ENCODE data around the gene CLPTM1L.

CLPTM1L gene

DNA sequence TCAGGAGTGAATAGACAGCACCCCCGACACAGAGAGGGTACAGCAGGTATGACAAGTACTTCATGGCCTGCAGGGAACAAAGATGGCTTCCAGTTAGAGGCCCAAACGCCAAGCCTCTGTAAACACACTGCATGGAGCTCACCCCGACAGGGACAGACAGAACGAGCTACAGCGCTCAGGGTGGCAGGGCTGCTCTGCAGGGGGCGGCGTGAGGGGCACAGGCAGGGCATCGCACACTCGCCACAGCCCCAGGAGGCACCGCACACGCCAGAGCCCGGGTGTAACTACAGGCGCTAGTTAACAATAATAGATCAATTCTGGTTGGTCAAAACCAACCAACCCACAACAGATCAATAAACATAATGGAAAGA is 21.1 kb downstream of the CLPTM1L start:
- no peak overlapping the region for H3K4me2 ChIP-seq (ENCODE audit: low read length, poor library complexity, severe bottlenecking)
- no peak for DNase-seq
- no peak overlapping the region for H3K23ac ChIP-seq (ENCODE audit: low read length in 2 of 2)
- no peaks in the 10 kb centered on the region for H3K27me3 ChIP-seq (ENCODE audit: control insufficient read depth in 1 of 2, insufficient read depth in 1 of 2, low read length in 2 of 2)
- no peak overlapping the region for H3K14ac ChIP-seq (ENCODE audit: low read length in 2 of 2)
- H2BK12ac ChIP-seq (ENCODE audit: low read length in 2 of 2): no peak overlapping the region
- peaks cover 62 to 73% of the 10 kb centered on the region in 2 experiments for H3K36me3 ChIP-seq (ENCODE audit: control insufficient read depth in 1 of 2, insufficient read depth in 2 of 2, low read depth in 1 of 2, low read length in 2 of 2)
- no peak overlapping the region for H3K18ac ChIP-seq (ENCODE audit: low read depth in 1 of 2, low read length in 2 of 2)
- peaks cover 6% of the 10 kb centered on the region for H3K4me1 ChIP-seq (ENCODE audit: control insufficient read depth, insufficient read depth, low read depth, low read length)
- no peak overlapping the region for H2BK120ac ChIP-seq (ENCODE audit: low read depth, low read length)
- H2AFZ ChIP-seq (ENCODE audit: low read depth, low read length): no peak overlapping the region
- no peak overlapping the region for H3K4ac ChIP-seq (ENCODE audit: low read depth in 1 of 2, low read length in 2 of 2)
- H2BK15ac ChIP-seq (ENCODE audit: low read depth, poor library complexity, severe bottlenecking): no peak overlapping the region
- no peak overlapping the region for H3K4me3 ChIP-seq (ENCODE audit: insufficient read depth in 1 of 2, low read depth in 1 of 2, low read length in 2 of 2)
- H3K9me3 ChIP-seq (ENCODE audit: control insufficient read depth, low read length): no peaks in the 10 kb centered on the region
- peaks cover 29% of the 10 kb centered on the region for H3K79me1 ChIP-seq (replicated peaks; ENCODE audit: low read length, poor library complexity, severe bottlenecking)
- no peak overlapping the region for H4K91ac ChIP-seq (ENCODE audit: low read length)
- WGBS: 97% methylated on average over 13 of the region's 13 CpGs
- no peak overlapping the region for H4K8ac ChIP-seq (ENCODE audit: low read length)
- H3K9ac ChIP-seq (ENCODE audit: low read length): no peak overlapping the region
- H2AK5ac ChIP-seq (ENCODE audit: low read length, severe bottlenecking): no peak overlapping the region
- H2BK5ac ChIP-seq (ENCODE audit: low read depth, low read length, poor library complexity, severe bottlenecking): no peak overlapping the region
- no peak overlapping the region for H3K27ac ChIP-seq (ENCODE audit: low read length, poor library complexity, severe bottlenecking)

DNA sequence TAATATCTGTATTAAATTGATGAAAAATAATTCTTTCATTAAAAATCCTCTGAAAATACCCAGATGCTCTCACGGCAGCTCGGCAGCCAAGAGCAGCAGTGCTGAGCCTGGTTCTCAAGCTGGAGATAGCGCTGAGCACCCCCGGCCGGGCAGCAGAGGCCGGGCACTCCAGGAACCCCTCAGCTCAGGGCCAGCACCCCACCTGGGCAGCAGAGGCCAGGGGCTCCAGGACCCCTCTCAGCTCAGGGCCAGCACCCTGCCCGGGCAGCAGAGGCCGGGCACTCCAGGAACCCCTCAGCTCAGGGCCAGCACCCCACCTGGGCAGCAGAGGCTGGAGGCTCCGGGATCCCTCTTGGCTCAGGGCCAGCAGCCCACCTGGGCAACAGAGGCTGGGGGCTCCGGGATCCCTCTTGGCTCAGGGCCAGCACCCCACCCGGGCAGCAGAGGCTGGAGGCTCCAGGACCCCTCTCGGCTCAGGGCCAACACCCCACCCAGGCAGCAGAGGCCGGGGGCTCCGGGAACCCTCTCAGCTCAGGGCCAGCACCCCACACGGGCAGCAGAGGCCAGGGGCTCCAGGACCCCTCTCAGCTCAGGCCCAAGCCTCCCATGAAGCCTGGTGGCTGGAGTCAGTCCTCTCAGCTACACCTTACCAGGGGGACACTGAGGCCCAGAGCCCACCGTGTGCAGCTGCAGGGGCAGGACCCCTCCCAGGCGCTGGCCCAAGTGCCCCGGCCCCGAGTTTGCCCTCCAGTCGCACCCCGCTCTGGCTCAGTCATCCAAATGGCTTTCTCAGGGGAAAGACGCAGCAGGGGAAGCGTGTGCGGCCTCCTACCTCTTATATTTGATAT is 21.7 kb downstream of the CLPTM1L start:
- Histone ChIP-seq H3K18ac (ENCODE audit: low read depth in 1 of 2, low read length in 2 of 2) (no peak overlapping the region), H3K36me3 (ENCODE audit: control insufficient read depth in 1 of 2, insufficient read depth in 2 of 2, low read depth in 1 of 2, low read length in 2 of 2) (peaks cover 68 to 78% of the 10 kb centered on the region in 2 experiments), H3K4ac (ENCODE audit: low read depth in 1 of 2, low read length in 2 of 2) (no peak overlapping the region), H3K14ac (ENCODE audit: low read length in 2 of 2) (no peak overlapping the region), H2BK15ac (ENCODE audit: low read depth, poor library complexity, severe bottlenecking) (no peak overlapping the region), H2AK5ac (ENCODE audit: low read length, severe bottlenecking) (no peak overlapping the region), H2BK120ac (ENCODE audit: low read depth, low read length) (no peak overlapping the region), H3K27me3 (ENCODE audit: control insufficient read depth in 1 of 2, insufficient read depth in 1 of 2, low read length in 2 of 2) (no peaks in the 10 kb centered on the region), H3K79me1 (replicated peaks; ENCODE audit: low read length, poor library complexity, severe bottlenecking) (peaks cover 31% of the 10 kb centered on the region), H3K4me3 (ENCODE audit: insufficient read depth in 1 of 2, low read depth in 1 of 2, low read length in 2 of 2) (no peak overlapping the region), H3K23ac (ENCODE audit: low read length in 2 of 2) (no peak overlapping the region), H4K8ac (ENCODE audit: low read length) (no peak overlapping the region), H2BK12ac (ENCODE audit: low read length in 2 of 2) (no peak overlapping the region), H3K9me3 (ENCODE audit: control insufficient read depth, low read length) (no peaks in the 10 kb centered on the region), H3K4me2 (ENCODE audit: low read length, poor library complexity, severe bottlenecking) (no peak overlapping the region), H4K91ac (ENCODE audit: low read length) (no peak overlapping the region), H3K4me1 (ENCODE audit: control insufficient read depth, insufficient read depth, low read depth, low read length) (peaks cover 6% of the 10 kb centered on the region), H3K9ac (ENCODE audit: low read length) (no peak overlapping the region), H3K27ac (ENCODE audit: low read length, poor library complexity, severe bottlenecking) (no peak overlapping the region), H2AFZ (ENCODE audit: low read depth, low read length) (no peak overlapping the region), H2BK5ac (ENCODE audit: low read depth, low read length, poor library complexity, severe bottlenecking) (no peak overlapping the region)
- 94% methylated on average over 24 of the region's 24 CpGs for whole genome bisulfite sequencing
- no peak for DNase-seq

DNA sequence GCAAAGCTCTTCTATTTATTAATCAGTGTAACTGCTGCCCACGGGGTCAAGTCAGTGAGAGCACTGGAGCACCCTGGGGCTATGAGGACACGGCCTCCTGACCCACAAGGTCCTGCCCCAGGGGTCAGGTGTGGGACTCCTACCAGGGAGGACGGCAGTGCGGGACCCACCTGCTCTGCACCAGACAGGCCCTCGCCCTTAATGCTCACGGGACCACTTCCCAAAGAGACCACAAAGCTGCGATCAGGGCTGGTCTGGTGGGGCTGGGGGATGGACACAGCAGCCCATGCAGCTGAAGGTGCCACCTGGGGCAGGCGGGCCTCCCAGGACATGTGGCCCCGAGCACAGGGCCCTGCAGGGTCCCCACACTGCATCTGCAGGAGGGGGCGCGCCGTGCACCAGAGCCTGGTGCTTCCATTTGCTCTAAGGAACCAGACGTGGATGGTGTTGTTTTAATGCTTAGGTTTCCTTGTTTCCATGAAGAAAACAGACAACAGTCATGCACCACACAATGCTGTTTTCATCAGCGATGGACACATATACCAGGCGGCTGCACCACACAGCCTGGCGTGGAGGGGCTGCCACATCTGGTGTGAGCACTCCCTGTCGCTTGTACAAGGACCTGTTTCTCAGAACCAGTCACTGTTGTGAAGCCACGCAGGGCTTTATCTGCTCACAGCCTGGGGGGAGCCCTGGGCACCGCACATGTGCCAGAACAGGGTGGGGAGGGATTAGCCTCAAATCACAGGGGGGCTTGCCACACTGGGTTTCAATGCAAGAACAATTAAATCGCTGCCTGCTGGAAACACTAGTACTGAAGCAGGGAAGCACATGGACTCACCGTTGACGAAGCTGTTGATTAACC is 22.6 kb downstream of the CLPTM1L start:
- H2AK5ac ChIP-seq (ENCODE audit: low read length, severe bottlenecking): no peak overlapping the region
- no peak overlapping the region for H4K8ac ChIP-seq (ENCODE audit: low read length)
- H3K27me3 ChIP-seq (ENCODE audit: control insufficient read depth in 1 of 2, insufficient read depth in 1 of 2, low read length in 2 of 2): no peaks in the 10 kb centered on the region
- no peak overlapping the region for H3K23ac ChIP-seq (ENCODE audit: low read length in 2 of 2)
- peaks cover 31% of the 10 kb centered on the region for H3K79me1 ChIP-seq (replicated peaks; ENCODE audit: low read length, poor library complexity, severe bottlenecking)
- H2BK5ac ChIP-seq (ENCODE audit: low read depth, low read length, poor library complexity, severe bottlenecking): no peak overlapping the region
- peaks cover 77 to 82% of the 10 kb centered on the region in 2 experiments for H3K36me3 ChIP-seq (ENCODE audit: control insufficient read depth in 1 of 2, insufficient read depth in 2 of 2, low read depth in 1 of 2, low read length in 2 of 2)
- DNase-seq: no peak
- peaks cover 6% of the 10 kb centered on the region for H3K4me1 ChIP-seq (ENCODE audit: control insufficient read depth, insufficient read depth, low read depth, low read length)
- H2BK12ac ChIP-seq (ENCODE audit: low read length in 2 of 2): no peak overlapping the region
- WGBS: 99% methylated on average over 21 of the region's 22 CpGs
- H2AFZ ChIP-seq (ENCODE audit: low read depth, low read length): no peak overlapping the region
- no peak overlapping the region for H3K9ac ChIP-seq (ENCODE audit: low read length)
- no peak overlapping the region for H3K4ac ChIP-seq (ENCODE audit: low read depth in 1 of 2, low read length in 2 of 2)
- H2BK15ac ChIP-seq (ENCODE audit: low read depth, poor library complexity, severe bottlenecking): no peak overlapping the region
- H3K18ac ChIP-seq (ENCODE audit: low read depth in 1 of 2, low read length in 2 of 2): no peak overlapping the region
- H3K27ac ChIP-seq (ENCODE audit: low read length, poor library complexity, severe bottlenecking): no peak overlapping the region
- no peak overlapping the region for H3K4me3 ChIP-seq (ENCODE audit: insufficient read depth in 1 of 2, low read depth in 1 of 2, low read length in 2 of 2)
- no peaks in the 10 kb centered on the region for H3K9me3 ChIP-seq (ENCODE audit: control insufficient read depth, low read length)
- H4K91ac ChIP-seq (ENCODE audit: low read length): no peak overlapping the region
- H3K14ac ChIP-seq (ENCODE audit: low read length in 2 of 2): no peak overlapping the region
- H3K4me2 ChIP-seq (ENCODE audit: low read length, poor library complexity, severe bottlenecking): no peak overlapping the region
- no peak overlapping the region for H2BK120ac ChIP-seq (ENCODE audit: low read depth, low read length)

DNA sequence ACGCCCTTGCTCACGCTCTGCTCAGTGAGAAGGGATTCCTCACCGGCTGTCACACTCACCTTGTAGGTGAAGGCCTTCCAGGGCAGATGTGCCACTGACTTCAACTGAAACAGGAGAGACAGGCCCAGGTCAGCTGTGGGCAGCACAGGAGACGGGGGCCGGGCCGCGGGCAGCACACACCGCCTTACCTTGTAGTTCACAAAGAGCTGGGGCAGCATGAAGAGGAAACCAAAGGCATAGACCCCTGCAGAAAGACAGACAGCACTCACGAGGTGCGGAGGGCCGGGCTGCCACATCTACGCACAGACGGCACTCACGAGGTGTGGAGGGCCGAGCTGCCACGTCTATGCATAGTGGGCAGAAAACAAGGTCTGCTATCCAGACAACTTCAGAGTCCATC is 23.3 kb downstream of the CLPTM1L start:
- H3K14ac ChIP-seq (ENCODE audit: low read length in 2 of 2): no peak overlapping the region
- H3K27me3 ChIP-seq (ENCODE audit: control insufficient read depth in 1 of 2, insufficient read depth in 1 of 2, low read length in 2 of 2): no peaks in the 10 kb centered on the region
- WGBS: 98% methylated on average over 16 of the region's 16 CpGs
- H3K4ac ChIP-seq (ENCODE audit: low read depth in 1 of 2, low read length in 2 of 2): no peak overlapping the region
- H2AFZ ChIP-seq (ENCODE audit: low read depth, low read length): no peak overlapping the region
- peaks cover 6% of the 10 kb centered on the region for H3K4me1 ChIP-seq (ENCODE audit: control insufficient read depth, insufficient read depth, low read depth, low read length)
- no peak overlapping the region for H3K4me2 ChIP-seq (ENCODE audit: low read length, poor library complexity, severe bottlenecking)
- no peak for DNase-seq
- no peak overlapping the region for H3K27ac ChIP-seq (ENCODE audit: low read length, poor library complexity, severe bottlenecking)
- H2BK5ac ChIP-seq (ENCODE audit: low read depth, low read length, poor library complexity, severe bottlenecking): no peak overlapping the region
- H3K18ac ChIP-seq (ENCODE audit: low read depth in 1 of 2, low read length in 2 of 2): no peak overlapping the region
- no peak overlapping the region for H4K8ac ChIP-seq (ENCODE audit: low read length)
- H3K79me1 ChIP-seq (replicated peaks; ENCODE audit: low read length, poor library complexity, severe bottlenecking): peaks cover 31% of the 10 kb centered on the region
- peaks cover 78 to 83% of the 10 kb centered on the region in 2 experiments for H3K36me3 ChIP-seq (ENCODE audit: control insufficient read depth in 1 of 2, insufficient read depth in 2 of 2, low read depth in 1 of 2, low read length in 2 of 2)
- no peaks in the 10 kb centered on the region for H3K9me3 ChIP-seq (ENCODE audit: control insufficient read depth, low read length)
- no peak overlapping the region for H2BK12ac ChIP-seq (ENCODE audit: low read length in 2 of 2)
- H2BK120ac ChIP-seq (ENCODE audit: low read depth, low read length): no peak overlapping the region
- no peak overlapping the region for H4K91ac ChIP-seq (ENCODE audit: low read length)
- no peak overlapping the region for H3K23ac ChIP-seq (ENCODE audit: low read length in 2 of 2)
- no peak overlapping the region for H3K4me3 ChIP-seq (ENCODE audit: insufficient read depth in 1 of 2, low read depth in 1 of 2, low read length in 2 of 2)
- no peak overlapping the region for H2AK5ac ChIP-seq (ENCODE audit: low read length, severe bottlenecking)
- H2BK15ac ChIP-seq (ENCODE audit: low read depth, poor library complexity, severe bottlenecking): no peak overlapping the region
- no peak overlapping the region for H3K9ac ChIP-seq (ENCODE audit: low read length)

All from mesenchymal stem cell (in vitro differentiated cells and primary cell).